Kidney capillary endothelial cell (primary cell): Measurements from ENCODE around the gene RIC8B.
"Not testable (repeated sequence)": the region's sequence is repeated elsewhere in the genome, so short reads cannot be mapped to it uniquely, and the experiment has no call there.

Experiments used
- DNase-seq: peaks from one replicate; pipeline ENCODE4 v3.0.0-alpha.2; 2018; ENCODE audit warnings: low spot score

The RIC8B gene

DNA sequence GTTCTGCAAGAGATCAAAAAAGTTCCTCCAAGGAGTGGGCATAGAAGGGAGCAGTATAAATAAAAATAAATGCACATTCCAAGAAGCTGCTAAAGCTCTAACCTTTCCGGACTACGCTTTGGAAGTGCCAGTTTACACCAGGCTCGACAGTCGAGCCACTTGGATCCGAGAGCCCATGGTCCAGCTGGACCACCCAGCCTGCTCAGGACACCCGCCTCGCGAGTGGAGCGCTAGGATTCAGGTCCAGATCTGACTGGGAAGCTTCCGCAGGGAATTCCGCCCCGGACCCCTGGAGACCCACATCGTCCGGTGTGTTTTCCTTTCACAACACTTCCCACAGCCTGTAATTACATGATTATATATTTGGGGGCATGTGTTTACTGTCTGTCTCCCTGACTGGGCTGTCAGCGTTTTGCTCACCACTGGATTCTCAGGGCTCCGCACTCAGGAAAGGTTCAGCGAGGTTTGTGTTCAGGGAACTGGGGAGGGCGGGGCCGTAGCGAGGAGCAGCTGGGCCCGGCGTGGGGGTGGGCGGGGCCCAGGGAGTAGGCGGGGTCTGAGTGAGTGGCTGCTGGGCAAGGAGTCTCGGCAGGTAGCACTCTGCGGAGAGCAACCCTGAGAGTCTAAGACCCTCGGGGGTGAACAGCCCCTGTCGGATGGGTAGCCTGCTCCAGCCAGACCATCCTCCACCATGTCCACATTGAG lies 128.9 kb downstream of the RIC8B start:
- DNase-seq = peak; percentile 49

DNA sequence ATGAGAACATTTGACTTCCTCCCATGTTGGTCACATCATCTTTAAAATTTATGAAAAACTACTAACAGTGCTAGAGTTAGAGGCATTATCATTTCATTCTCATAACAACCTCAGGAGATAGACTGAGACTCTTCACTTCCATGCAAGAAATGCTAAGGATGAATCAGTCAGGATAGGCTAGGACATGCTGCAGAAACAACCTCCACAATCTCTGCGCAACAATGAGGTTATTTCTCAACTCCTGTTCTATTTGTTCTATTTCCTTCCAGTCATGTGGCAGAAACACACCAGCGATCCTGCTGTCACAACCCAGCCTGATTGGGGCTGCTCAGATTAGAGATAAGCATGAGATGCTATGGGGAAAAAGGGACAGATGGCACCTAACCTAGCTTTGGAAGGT lies 132.2 kb downstream of the RIC8B start:
- DNase-seq = no peak

DNA sequence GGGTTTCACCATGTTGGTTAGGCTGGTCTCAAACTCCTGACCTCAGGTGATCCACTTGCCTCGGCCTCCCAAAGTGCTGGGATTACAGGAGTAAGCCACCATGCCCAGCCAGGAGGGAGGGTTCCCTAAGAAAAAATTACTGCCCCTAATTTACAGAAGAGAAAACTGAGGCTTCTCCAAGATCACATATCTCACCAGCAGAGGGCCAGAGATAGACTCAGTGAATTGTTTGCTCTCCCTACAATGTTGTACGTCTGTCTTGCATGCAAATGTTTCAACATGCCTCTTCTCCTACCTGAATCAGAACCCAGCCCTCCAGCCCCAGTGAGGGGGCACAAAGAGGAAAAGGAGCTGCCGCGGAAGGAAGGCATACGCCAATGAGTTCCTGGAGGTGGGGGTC lies 132.9 kb downstream of the RIC8B start:
- DNase-seq = no peak

DNA sequence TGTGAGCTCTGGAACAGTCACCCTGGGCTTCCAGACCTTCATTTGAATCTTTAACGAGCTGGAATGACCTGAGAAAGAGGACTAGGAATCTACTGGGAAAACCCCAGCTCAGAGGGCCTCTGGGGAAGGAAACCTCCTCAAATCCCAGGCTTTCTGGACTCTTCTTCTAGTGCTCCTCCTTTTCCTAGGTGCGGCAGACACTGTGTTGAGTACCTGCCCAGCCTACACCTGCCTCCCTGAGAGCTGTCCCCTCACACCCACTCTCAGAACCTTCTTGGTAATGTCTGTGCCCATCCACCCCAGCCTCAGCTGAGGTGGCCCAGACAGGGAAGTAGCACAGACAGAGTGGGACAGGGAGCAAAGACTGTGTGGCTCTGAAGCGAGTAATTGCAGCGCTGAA lies 133.4 kb downstream of the RIC8B start:
- DNase-seq = no peak

DNA sequence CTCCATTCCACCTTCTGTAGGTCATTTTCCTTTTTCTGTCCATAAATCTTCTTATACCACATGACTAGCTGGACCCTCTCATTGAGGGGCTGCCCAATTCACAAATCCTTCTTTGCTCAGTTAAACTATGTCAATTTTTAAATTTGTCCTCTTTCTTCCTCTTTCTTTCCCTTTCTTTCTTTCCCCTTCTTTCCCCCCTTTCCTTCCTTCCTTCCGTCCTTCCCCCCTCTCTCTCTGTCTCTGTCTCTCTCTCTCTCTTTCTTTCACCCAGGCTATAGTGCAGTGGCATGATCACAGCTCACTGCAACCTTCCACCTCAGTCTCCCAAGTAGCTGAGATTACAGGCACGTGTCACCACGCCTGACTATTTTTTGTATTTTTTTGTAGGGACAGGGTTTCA lies 134.1 kb downstream of the RIC8B start:
- DNase-seq = no peak

DNA sequence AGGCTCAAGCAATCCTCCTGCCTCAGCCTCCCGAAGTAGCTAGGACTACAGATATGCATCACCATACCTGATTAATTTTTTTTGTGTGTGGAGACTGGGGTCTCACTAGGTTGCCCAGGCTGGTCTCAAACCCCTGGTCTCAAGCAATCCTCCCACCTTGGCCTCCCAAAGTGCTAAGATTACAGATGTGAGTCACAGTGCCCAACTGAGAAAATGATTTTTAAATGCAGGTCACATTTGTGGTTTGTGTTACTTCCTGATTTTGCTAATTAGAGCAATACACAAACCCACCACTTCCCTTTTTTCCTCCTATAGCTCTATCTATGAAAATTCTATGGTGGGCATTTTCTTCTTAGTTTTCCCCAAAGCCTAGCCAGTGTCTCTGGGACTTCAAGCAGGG lies 135.7 kb downstream of the RIC8B start:
- no peak for DNase-seq

DNA sequence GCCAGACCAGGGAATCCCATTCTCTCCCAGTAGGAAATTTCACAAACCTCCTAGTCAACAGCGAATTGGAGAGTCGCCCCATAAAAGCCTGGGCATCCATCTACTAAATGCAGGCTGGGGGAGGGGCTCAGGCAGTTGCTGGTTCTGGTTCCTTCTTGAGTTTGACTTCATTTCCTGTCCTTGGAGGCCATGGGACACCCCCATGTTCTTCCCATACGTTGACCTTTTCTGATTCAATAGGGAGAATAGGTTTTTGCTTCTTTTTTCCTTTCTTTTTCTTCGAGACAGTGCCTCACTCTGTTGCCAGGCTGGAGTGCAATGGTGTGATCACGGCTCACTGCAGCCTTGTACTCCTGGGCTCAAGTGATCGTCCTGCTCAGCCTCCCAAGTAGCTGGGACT lies 137.1 kb downstream of the RIC8B start:
- DNase-seq = no peak

DNA sequence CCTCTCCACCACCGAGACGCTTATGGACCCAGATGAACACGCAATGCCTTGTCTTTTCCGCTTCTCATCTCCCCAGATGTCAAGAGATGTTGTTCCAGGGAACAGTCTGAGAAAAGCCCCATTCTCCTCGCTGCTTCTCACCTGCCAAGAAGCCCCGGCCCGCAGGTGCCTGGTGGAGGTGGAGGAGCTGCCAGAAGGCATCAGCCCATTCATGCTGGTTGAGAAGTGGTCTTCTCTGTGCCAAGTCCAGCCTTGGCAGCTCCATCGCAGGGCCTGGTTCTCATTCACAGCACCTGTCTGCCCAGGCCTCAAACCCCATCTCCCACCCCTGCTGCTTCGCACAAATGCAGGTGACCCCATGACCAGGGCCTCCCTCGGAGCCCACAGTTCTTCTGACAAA lies 139.0 kb downstream of the RIC8B start:
- no peak for DNase-seq

DNA sequence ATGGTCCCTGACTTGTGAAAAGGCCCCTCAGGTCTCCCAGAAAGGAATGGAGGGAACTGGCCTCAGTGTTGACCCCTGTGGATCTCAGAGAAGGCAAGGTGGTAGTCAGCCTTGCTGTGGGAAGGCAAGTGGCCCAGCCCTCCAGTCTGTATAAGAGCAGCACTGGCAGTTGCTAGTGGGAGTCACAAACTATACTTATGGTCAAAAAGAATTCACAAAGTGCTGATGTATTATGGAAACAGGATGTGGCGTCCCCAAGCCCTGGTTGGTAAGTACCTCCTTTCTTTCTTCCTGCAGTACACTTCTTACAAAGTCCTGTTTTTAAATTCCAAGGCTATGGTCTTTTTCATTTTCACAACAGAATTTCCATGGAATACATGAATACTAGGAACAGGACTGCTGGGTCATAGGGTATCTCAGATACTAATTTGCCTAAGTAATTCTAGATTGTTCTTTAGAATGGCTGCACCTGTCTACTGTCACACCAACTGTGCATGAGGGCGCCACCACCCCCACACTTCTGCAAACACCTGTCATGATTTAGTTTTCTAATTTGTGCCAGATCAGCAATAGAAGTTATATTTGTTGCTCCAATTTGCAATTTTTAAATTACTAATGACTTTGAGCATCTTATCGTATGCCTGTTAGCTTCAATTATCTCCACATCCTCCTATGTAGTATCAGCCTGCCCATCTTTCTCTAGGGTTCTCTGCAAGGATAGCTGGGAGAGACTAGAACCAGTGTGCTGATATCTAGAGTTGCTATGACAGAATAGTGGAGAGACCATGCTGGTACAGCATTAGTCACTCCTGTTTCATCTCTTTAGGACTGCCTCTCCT lies 140.5 kb downstream of the RIC8B start:
- DNase-seq = no peak

DNA sequence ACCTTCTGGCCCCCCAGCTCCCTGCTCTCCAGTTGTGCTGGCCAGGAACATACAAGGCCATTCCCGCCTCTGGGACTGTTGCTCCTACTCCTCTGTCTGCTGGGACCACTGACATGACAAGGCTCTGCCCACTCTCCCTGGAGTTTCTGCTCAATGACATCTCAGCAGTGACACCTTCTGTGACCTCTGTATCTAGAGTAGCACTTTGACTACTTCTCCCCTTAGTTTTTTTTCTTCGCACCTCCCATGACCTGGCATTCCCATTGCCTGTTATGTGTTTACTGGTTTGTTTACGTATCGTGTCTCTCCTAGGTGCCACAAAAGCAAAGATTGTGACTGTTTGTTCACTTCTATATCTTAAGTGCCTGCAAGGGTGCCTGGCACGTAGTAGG lies 141.1 kb downstream of the RIC8B start:
- no peak for DNase-seq

DNA sequence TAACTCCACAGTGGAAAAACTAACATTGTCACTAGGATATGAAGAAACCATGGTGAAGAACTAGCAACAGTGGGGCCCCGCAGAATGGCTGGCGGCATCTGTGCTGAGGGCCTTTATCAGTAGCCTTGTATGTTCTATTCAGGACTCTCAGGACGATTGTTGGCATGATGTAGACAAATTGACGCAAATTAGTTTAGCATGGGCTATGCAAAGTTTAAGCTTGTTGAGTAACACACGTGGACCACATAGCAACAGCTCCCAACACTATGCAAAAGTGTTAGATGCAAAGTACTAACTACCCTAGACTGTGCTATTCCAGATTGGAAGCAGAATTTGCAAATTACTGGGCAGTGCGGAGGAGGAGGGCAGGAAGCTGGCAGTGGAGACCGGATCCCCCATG lies 143.0 kb downstream of the RIC8B start:
- DNase-seq = no peak

DNA sequence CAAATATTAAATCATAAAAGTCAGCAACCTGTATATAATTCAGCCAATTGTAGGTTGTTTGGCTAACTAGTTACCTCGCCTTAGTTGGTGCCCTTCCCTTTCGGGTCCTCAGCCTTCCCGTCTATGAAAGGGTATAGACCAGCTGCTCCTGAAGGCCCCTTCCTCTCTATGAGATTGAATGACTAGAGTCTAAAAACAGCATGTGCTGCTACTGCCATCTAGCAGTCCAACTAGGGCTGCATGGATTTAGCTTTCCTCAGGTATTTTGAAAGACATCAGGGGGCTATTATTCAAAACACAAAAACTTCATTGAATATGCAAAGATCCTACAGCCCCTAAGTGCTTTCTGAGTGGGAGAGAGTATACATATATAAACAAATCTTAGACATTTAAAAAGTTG lies 144.3 kb downstream of the RIC8B start:
- no peak for DNase-seq

DNA sequence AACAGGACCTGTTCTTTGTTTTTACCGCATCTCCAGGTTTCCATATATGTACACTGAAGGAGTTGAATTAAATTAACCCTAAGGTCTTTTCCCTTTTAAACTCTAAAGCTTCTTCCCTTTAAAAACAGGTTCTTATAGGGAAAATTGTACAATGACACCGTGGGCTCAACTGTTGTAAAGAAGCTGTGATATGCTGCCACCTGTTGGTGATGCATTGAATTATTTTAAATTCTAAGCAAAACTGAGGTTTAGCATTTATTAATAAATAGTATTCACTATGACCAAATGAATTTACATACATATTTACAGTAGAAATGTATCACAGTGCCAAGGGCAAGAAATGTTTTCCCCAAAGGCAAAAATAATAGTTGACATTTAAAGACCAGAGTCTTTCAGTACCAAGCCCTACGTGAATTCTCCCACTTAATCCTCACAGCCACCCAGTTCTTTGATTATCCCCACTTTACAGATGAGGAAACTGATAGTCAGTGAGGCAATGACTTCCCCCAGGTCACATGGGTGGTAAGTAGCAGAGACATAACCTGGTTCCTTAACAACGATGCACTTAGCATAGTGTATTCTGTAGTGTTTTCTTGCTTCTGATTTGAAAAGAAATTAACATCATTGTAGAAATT lies 145.5 kb downstream of the RIC8B start:
- peak; percentile 67 for DNase-seq

DNA sequence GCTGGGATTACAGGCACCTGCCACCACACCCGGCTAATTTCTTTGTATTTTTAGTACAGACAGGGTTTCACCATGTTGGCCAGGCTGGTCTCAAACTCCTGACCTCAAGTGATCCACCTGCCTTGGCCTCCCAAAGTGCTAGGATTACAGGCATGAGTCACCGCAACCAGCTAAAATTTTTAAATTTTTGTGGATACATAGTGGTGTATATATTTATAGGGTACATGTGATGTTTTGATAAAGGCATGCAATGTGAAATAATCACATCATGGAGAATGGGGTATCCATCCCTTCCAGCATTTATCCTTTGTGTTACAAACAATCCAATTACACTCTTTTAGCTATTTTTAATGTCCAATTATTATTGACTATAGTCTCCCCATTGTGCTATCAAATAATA lies 147.5 kb downstream of the RIC8B start:
- DNase-seq = not testable (repeated sequence)

DNA sequence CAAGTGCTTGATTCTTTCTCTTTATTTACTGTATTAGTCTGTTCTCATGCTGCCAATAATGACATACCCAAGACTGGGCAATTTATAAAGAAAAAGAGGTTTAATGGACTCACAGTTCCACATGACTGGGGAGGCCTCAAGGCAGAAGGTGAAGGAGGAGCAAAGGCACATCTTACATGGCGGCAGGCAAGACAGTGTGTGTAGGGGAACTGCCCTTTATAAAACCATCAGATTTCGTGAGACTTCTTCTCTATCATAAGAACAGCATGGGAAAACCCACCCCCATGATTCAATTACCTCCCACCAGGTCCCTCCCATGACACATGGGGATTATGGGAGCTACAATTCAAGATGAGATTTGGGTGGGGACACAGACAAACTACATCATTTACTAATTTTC lies 149.1 kb downstream of the RIC8B start:
- not testable (repeated sequence) for DNase-seq

DNA sequence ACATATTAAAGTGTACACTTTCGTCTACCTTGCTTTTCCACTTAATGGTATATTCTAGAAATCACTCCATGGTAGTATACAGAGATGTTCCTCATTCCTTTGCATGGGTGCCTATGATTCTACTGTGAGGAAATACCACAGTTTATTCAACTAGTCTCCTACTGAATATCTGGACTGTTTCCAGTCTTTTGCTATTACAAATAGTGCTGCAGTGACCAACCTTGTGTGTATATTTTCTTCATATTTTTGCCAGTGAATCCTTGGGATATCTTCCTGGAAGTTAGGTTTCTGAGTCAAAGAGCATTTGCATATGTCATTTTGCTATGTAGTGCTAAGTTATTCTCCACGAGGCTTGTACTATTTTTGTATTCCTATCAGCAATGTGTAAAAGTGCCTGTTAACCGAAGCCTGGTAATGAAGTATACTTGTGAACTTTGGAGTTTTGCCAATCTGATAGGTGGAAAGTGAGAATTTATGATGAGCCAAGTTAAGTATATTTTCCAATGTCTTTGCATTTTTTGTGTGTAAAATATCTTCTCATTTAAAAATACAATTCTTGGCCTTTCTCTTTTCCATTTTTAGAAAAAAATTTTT lies 149.9 kb downstream of the RIC8B start:
- DNase-seq = no peak

DNA sequence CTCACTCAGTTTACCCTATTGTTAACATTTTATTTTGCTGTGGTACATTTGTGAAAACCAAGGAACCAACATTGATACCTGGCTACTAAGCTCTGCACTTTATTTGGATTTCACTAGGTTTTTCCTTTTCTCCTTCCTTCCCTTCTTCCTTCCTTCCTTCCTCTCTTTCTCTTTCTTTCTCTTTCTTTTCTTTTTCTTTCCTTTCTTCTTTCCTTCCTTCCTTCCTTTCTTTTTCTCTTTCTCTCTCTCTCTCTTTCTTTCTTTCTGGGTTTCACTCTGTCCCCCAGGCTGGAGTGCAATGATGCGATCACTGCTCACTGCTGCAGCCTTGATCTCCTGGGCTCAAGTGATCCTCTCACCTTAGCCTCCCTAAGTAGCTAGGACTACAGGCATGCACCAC lies 152.2 kb downstream of the RIC8B start:
- DNase-seq = no peak

DNA sequence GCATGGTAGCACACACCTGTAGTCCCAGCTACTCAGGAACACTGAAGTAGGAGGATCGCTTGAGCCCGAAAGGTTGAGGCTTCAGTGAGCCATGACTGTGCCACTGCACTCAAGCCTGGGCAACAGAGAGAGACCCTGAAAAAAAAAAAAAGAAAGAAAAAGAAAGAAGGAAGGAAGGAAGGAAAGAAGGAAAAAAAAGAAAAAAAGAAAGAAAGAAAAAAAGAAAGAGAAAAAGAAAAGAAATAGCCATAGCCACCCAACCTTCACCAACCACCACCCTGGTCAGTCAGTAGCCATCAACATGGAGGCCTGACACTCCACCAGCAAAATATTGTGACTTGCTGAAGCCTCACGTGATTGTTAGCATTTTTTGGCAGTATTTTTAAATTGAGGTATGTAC lies 159.8 kb downstream of the RIC8B start:
- DNase-seq = no peak
